H1 (cell line): ENCODE data around the gene SRSF2.

ENCODE experiments used
- EP300 ChIP-seq, 2 experiments: IDR thresholded peaks; 1 replicate in 1 of 2; 2 replicates in 1 of 2; pipeline ENCODE4 v1.6.1; 2011 to 2012; ENCODE audit warnings: low read depth in 2 of 2, low read length in 2 of 2, mild to moderate bottlenecking in 2 of 2, borderline replicate concordance in 1 of 2, inconsistent platforms in 1 of 2, moderate library complexity in 1 of 2
- EZH2 ChIP-seq: fragments of 200-600 bp; sonication (generic); IDR thresholded peaks from 2 replicates; pipeline ENCODE4 v1.7.1; 2012; ENCODE audit warnings: low read depth, mild to moderate bottlenecking, moderate library complexity, low read length, inconsistent platforms; ENCODE audit not compliant: severe bottlenecking
- PHF8 ChIP-seq: fragments of 200-600 bp; sonication (generic); conservative IDR thresholded peaks from 2 replicates; pipeline ENCODE4 v1.7.1; 2012; ENCODE audit warnings: low read depth, mild to moderate bottlenecking, inconsistent platforms, low read length, moderate library complexity
- RFX5 ChIP-seq: IDR thresholded peaks from 2 replicates; pipeline ENCODE4 v1.6.1; 2011; ENCODE audit warnings: low read depth, low read length, improper control_type of control experiment, borderline replicate concordance
- TCF12 ChIP-seq: IDR thresholded peaks from 2 replicates; pipeline ENCODE4 v1.6.1; 2011; ENCODE audit warnings: low read depth, mild to moderate bottlenecking, low read length
- TF ChIP-seq, protein P1 (sequence below): IDR thresholded peaks from 2 replicates; pipeline ENCODE4 v1.6.1; 2012; ENCODE audit warnings: inconsistent platforms
- TF ChIP-seq, protein P2 (sequence below), 3 experiments: IDR thresholded peaks; 1 replicate in 2 of 3; 2 replicates in 1 of 3; pipeline versions ENCODE4 v1.5.1 to v1.6.1; 2011; ENCODE audit warnings: low read length in 3 of 3, mild to moderate bottlenecking in 3 of 3, inconsistent platforms in 2 of 3, low read depth in 1 of 3, moderate library complexity in 1 of 3; ENCODE audit not compliant: insufficient read depth in 1 of 3; ENCODE audit errors: control extremely low read depth in 1 of 3

DNA sequence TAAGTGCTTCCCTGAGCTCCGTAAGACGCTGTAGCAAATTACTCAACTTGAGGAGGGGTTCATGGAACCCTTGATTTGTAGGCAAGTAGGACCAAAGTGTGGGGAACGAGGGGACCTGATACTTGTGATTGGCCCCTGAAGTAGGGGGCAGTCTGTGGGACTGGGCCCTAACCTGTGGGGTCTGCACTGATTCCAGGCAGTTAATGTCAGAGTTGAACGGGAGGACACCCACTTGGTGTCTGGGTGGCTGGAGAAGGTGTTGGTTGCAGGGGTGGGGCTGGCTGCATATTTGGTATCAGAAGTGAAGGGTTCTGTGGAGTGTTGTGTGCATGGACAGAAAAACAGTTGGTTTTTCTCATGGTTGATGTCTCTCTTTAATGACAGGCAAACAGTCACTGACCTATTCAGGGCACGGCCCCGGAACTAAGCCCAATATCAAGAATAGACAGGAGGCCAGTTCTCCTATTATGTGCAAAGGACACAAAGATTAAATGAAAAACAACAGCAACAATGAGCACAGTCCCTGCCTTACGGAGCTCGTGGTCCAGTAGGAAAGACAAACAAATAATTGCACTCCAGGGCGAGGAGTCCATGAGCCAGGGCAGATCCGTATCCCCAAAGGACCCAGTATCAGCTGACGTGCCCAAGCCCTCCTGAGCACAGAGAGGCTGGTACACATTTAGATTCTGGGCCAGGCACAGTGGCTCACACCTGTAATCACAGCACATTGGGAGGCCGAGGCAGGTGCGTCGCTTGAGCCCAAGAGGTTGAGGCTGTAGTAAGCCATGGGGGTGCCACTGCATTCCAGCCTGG, 45.5 kb downstream of the SRSF2 start:
- TF ChIP-seq RFX5 (no peak), TCF12 (no peak), EZH2 (no peak), EP300 (IDR thresholded peaks at IDR 0.05; ENCODE audit: borderline replicate concordance in 1 of 2, low read depth in 2 of 2, low read length in 2 of 2) (no peak), PHF8 (no peak)
- TF ChIP-seq, protein P1, sequence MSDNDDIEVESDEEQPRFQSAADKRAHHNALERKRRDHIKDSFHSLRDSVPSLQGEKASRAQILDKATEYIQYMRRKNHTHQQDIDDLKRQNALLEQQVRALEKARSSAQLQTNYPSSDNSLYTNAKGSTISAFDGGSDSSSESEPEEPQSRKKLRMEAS, result no peak
- TF ChIP-seq, protein P2, sequence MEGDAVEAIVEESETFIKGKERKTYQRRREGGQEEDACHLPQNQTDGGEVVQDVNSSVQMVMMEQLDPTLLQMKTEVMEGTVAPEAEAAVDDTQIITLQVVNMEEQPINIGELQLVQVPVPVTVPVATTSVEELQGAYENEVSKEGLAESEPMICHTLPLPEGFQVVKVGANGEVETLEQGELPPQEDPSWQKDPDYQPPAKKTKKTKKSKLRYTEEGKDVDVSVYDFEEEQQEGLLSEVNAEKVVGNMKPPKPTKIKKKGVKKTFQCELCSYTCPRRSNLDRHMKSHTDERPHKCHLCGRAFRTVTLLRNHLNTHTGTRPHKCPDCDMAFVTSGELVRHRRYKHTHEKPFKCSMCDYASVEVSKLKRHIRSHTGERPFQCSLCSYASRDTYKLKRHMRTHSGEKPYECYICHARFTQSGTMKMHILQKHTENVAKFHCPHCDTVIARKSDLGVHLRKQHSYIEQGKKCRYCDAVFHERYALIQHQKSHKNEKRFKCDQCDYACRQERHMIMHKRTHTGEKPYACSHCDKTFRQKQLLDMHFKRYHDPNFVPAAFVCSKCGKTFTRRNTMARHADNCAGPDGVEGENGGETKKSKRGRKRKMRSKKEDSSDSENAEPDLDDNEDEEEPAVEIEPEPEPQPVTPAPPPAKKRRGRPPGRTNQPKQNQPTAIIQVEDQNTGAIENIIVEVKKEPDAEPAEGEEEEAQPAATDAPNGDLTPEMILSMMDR (IDR thresholded peaks at IDR 0.05; ENCODE audit: control extremely low read depth in 1 of 3, insufficient read depth in 1 of 3, low read depth in 1 of 3, low read length in 3 of 3), result no peak
